ENCODE results near the gene NEMF.
"Not testable (repeated sequence)": the region's sequence is repeated elsewhere in the genome, so short reads cannot be mapped to it uniquely, and the experiment has no call there.

Gene NEMF

DNA sequence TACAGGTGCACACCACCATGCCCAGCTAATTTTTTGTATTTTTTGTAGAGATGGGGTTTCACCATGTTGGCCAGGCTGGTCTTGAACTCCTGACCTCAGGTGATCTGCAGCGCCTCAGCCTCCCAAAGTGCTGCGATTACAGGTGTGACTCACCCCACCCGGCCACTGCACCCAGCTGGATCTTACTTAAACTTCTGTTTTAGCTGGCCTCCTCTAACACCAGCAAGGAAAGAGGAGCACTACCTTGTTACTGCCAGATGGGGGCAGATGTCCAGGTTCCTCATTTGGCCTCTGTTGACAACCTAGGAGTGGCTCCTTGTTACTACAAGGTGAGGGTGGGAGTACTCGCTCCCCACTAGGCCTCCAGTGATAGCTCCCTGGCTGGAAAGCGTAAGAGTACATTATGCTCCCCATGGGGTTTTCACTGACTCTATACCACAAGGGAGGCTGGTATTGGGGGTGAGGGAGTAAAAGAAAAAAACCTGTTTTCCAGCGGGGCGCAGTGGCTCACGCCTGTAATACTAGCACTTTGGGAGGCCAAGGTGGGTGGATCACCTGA is 27.1 kb upstream of the NEMF start:
- no peak for DNase-seq

DNA sequence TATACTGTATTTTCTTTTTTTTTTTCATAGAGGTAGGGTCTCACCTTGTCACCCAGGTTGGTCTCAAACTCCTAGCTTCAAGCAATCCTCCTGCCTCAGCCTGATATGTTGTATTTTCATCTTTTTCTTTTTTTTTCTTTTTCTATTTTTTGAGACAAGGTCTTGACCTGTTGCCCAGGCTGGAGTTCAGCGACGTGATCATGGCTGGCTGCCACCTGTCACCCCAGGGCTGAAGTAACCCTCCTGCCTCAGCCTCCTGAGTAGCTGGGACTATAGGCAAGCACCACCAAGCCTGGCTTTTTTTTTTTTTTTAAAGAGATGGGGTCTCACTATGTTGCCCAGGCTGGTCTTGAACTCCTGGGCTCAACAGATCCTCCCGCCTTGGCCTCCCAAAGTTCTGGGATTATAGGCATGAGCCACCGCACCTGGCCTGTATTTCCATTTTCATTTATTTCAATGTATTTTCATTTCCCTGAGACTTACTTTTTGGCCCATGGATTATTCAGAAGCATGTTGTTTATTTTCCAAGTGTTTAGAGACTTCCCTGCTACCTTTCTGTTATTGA is 24.1 kb upstream of the NEMF start:
- DNase-seq: no peak

DNA sequence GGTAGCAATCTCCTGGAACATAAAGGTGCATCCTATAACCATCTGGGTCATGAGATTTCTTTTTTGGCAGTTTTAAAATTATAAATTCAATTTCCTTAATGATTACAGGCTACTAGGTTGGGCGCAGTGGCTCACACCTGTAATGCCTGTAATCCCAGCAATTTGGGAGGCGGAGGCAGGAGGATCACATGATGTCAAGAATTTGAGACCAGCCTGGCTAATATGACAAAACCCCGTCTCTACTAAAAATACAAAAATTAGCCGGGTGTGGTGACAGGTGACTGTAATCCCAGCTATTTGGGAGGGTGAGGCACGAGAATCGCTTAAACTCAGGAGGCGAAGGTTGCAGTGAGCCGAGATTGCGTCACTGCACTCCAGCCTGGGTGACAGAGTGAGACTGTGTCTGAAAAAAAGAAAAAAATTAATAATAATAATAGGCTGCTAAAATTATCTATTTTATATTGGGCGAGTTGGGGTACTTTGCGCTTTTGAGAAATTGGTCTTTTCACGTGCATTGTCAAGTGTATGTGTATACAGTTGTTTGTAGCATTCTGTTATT is 23.1 kb upstream of the NEMF start:
- DNase-seq: no peak

DNA sequence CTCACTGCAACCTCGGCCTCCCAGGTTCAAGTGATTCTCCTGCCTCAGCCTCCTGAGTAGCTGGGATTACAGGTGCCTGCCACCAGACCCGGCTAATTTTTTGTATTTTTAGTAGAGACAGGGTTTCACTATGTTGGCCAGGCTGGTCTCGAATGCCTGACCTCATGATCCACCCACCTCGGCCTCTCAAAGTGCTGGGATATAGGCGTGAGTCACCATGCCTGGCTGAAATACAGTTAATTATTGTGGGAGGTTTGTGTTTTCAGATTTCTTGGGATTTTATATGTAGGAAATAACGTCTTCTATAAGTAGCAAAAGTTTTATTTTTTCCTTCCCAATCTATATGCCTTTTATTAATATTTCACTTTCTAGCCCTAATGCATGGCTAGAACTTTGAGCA is 21.0 kb upstream of the NEMF start:
- DNase-seq: not testable (repeated sequence)

DNA sequence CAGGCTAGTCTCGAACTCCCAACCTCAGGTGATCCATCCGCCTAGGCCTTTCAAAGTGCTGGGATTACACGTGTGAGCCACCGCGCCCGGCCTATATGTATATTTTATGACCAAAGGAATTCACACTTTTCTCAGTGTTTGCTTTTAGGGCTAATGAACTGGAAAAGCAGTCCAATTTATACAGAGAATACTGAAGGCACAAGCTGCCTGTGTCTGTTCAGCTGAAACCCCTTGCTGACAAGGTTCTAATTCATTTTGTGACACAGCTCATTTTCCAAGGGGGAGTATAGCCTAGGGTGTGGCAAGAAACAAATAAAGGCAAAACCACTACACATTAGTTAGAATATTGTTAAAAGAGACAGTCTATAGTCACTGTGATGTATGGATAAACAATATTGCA is 18.3 kb upstream of the NEMF start:
- DNase-seq: no peak

DNA sequence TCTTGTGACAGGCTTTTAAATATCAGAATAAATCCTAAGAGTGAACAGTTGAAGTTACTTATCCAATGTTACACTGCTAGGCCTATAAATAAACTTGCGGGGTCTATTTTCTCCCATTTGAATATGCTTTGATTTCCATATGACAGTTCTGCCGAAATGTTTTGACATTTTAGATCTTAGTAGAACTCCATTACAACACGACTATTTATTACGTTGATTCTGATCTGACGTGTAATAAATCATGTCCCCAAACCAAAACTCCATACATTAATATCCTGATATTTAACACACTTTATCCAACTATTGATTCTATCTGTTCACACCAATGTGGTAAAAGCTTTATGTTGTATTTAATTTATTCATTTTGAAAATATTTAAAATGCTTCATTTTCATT is 16.1 kb upstream of the NEMF start:
- DNase-seq: no peak

DNA sequence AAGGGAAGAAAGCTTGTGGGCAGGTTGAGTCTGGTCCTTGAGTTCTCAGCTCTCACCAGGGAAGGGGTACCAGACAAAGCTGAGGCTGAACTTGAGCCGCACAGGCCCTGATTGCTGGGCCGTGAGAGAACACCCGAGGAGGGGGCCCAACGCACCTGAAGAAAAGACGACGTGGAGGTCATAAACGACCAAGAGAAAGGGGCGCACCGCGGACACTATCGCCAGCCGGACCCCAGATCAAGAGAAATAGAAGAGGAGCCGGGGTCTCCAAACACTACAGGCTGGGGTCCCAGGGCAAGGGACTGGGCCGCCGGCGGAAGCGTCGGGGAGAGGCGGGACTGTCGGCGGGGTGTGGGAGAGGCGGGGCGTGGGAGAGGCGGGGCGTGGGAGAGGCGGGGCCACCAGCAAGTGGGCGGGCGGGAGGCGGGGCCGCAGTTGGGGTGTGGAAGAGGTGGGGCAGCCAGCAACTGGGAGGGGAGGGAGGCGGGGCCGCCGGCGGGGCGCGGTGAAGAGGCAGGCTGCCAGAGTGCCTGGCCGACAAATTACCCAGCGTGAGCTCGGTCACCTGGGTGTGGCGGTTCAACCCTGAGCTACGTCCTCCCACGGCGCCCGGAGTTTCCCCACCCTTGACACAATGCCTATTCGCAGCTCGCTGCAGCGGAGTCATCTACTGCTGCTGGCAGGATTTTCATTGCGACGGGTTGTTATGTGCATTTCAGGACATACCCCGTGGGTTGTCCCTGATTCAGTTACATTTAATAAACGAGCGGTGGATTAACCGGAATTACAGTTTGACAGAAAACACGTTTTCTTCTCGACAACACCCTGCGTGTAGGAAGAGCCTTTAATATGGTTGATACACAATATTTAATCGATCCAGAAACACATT is 15.5 kb upstream of the NEMF start:
- peak; percentile 98 for DNase-seq

DNA sequence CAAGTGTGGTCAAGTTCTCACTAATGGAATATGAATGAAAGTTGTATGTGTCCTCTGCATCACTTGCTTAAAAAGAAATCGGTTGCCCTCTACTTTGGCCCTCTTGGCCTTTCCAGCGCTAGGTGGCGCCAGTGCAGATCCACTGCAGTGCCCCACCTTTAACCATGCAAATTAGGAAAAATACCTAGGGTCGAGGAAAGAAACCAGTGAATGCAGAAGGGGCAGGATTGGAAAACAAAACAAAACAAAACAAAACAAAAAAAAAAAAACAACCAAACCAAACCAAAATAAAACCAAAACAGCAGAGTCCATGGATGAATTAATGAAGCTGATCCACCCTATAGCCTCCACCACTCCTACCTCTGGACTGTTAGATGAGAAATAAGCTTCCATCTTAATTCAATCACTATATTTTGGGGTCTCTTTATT is 12.9 kb upstream of the NEMF start:
- peak; percentile 79 for DNase-seq

DNA sequence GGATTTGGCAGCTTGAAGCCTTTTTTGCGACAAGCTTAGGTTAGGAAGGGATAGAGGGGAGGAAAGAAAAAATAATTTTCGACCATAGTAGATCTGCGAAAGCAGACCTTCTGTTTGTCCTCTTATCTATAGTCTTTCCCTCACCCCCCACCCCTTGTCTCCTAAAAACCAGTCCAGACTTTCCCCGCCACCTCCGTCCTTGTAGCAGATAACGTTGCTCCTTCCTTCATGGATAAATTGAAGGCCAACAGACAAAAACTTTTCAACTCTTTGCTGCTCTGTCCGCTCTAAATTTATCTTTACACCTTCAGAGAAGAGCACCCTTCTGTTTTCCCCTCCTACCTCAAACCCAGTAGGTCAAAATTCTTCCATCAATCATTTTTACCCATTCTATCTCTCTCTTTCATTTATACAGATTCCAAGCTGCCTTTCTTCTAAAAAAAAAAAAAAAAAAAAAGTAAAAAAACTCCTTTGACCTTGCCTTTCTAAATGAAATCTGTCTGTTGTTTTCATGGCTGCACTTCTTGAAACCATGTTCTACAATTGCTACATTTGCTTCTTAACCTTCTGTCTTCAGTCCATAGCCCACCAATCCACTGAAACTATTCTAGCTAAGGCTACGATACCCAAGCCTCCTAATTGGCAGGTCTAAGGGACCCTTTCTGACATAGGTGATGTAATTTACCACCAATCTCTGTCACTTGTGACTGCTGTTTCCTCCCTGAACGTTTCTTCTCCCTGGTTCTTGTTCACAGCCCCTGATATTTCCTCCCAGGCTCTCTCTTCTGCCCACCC is 11.1 kb upstream of the NEMF start:
- DNase-seq: no peak

DNA sequence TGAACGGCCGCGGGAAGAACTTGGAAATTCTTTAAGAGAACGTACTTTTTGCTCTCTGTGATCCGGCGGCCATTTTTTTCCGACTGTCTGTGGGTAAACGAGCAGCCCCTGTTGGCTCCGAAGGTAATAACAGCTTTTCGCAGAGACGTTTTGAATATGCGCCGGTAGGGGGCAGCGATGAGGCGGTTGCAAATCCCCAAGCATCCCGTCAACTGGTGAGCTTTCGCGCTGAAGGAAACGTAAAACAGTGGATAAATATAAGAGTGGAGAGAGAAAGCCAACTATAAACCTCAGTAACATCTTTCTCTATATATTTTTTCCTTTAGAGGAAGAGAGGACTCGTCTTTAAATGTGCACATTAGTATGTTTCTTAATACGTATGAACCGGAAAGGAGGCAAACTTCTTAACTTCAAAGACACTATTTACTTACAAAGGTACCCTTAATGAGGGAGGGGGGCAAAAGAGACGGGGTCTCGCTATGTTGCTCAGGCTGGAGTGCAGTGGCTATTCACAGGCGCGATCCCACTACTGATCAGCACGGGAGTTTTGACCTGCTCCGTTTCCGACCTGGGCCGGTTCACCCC is 9.6 kb upstream of the NEMF start:
- peak; percentile 94 for DNase-seq

DNA sequence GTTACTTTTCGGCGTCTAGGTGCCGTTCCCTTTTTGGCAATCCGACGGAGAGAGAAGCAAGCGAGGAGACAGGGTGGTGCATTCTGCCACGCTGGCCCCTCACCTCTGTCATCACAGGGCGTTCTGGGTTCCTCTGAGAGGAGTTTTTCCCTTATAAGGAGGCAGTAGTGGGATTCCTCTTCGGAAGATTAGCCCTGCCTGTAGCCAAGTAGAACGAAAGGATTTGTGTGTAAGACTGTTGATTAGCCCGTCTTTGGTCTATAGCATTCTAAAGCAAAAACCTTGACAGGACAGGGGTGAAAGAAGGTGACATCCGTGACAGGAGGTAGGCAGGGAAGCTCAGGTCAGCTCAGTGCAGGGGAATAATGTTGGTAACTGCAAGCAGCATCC is 9.1 kb upstream of the NEMF start:
- peak; percentile 88 for DNase-seq

DNA sequence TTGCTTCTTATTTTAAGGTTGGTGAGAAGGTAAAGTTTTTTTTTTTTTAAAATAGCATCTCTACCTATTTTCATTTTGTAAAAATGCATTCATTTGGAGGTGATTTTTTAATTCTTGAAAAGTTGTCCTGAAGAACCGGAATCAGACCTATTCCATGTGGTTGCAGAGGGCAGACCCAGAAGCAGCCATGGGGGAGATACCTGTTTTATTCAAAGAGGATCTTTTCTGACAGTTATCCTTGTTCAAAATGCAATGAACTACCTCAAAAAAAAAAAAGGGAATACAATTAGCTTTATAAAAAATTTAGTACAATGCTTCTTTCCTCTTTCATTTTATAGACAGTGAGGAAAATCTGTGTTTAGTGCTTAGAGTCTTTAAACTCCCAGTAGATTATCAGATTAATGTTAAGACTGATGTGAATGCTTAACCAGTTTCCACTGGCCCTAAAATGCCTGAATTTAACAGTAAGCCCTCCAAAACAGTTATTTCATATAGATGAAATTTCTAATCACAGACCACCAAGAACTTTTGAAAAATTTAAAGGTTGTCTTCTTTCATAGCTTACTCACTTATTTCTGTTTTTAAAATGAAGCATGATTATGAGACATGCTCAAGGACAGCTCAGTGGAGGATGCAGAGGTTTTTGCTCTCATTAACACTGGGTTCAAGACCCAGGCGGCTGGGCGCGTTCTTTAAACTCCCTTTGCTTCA is 8.6 kb upstream of the NEMF start:
- DNase-seq: no peak

DNA sequence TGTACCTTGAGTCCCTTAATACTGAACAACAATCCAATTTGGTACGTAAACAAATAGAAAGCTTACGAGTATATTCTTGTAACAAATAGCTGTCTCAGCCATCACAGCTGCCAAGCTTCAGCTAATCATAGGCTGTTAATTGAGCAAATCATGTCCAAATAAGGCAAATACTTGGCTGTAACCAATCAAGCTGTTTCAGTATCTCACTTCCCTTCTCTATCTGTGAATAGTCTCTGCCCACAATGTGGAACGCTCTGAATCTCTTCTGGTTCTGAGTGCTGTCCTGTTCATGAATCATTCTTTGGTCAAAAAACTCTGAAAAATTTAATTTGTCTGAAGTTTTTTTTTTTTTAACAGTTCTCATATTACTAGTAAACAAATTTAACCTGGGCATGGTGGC is 5.8 kb upstream of the NEMF start:
- no peak for DNase-seq

DNA sequence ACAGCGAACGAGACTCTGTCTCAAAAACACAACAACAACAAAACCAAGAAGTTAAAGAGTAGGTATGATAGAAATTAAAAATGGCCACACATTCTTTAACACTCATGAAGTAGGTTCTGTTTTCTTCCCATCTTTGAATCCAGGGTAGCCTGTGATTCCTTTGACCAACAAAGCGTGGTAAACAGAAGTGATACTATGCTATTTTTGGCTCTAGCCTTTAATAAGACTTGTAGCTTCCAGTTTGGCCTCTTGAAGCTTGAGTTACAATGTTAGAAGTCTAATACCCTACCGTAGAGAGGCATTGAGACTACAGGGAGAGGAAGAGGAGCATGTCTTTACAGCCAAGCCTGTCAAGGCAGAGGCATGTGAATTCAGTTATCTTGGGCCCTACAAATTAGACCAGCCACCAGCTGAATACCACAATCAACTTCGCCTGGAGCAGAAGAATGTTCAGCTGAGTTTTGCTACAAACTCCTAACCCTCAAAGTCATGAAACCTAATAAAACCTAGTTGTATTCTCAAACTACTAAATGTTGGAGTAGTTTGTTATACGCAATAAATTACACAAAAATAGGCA is 4.9 kb upstream of the NEMF start:
- no peak for DNase-seq

DNA sequence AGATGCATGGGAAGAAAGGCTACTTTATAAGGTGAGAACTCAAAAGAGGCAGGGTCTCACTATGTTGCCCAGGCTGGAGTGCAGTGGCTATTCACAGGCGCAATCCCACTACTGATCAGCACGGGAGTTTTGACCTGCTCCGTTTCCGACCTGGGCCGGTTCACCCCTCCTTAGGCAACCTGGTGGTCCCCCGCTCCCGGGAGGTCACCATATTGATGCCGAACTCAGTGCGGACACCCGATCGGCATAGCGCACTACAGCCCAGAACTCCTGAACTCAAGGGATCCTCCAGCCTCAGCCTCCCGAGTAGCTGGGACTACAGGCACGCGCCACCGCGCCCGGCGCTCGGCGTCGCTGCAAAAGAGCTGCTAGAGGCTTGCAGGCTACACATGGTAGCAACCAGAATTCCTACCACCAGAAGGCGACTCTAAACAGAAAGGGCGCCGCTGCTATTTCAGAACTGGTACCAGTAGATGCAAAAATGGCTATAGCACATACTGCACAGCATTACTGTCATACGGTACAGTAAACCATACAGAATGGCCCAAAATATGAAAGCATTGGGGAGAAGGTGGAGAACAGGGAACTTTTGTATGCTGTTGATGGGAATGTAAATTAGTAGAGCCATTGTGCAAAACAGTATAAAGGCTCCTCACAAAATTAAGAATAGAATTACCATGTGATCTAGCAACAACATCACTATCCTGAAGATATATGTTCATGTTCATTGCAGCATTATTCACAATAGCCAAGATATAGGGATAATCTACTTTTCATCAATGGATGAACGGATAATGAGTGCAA is 1.2 kb upstream of the NEMF start:
- DNase-seq: peak; percentile 64

DNA sequence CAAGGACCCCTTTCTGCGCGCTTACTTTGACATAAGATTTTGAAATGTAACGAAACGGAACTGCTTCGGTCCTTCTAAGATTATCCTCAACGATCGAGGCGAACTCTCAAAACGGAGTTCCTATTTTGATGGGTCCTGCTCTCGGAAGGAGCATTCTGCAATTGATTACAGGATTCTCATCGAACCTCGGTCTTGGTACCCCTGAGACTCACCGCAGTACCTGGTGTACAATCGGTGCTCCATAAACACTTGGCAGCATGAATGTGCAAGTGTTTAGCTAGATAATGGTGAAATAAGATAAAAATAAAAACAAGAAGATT is 530 bp upstream of the NEMF start:
- DNase-seq: no peak

DNA sequence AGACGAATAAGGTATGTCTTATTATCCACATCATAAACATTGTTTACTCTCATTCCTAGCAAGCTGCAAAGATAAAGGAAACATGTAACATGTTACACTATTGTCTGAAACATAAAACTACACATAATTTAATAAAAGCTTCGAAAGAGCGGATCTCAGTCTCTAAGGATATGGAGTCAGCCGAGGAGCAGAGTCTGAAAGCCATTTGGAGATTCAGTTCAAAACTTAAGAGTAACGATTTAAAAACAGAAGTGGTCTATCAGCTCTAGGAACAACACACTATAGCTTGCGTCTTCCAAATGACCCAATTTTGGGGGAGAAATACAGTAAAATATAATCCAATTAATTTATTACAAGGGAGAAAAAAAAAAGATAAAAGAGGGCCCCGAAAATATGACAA is 775 bp downstream of the NEMF start:
- DNase-seq: no peak

DNA sequence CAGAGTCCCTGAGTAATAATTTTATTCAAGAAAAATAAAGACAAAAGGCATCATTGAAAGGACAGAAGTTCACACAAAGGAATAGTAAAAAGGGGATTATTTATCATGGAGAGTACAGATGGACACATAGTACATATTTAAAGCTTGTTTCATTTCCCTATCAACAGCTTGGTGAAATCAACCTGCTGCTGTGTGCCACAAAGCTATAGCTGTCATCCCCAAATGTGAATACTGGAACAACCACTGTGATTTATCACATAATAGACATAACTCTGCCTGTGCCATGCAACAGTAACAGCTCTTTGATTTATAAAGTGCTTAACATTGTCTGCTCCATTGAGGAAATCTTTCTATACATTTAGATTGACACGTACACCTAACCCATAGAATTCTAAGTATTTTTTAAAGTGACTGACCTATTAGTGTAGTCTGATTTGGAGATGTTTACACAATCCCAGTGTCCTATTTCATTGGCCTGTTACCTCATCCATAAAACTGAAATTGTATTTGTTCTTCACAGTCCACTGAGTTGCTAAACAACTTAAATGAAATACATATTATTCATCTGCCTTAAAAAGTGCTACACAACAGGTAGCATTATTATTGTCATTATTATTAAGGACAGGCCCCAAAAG is 3.3 kb downstream of the NEMF start:
- DNase-seq: no peak

DNA sequence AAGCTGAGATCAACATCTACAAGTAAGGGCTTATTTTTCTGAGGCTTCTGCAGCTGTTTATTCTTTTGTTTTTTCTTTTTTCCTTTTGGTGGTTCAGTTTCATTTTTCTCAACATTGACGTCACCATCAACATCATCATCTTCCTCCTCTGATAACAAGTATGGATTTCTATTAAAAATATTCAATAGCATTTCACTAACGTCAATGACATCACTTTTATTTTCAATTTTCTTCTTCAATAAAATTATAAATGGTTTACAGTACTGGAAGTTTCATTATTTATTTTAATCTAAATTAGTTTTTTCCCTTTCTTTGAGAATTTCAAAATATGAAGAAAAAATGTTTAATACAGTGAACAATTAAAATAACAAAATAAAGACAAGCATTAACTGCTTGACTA is 23.9 kb downstream of the NEMF start:
- DNase-seq: no peak

DNA sequence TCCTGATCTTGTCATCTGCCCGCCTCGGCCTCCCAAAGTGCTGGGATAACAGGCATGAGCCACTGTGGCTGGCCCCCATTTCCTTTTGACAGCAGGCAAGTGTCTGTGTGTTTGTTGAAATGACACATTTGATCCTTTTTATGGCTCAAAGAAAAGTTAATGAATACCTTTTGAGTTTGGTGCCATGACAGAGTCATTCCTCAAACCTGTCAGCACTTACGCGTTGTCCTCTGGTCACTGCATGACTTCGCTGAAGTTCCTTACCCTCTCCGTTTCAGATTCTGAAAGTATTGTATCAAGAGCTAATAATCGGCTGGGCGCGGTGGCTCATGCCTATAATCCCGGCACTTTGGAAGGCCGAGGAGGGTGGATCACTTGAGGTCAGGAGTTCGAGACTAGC is 32.4 kb downstream of the NEMF start:
- no peak for DNase-seq

DNA sequence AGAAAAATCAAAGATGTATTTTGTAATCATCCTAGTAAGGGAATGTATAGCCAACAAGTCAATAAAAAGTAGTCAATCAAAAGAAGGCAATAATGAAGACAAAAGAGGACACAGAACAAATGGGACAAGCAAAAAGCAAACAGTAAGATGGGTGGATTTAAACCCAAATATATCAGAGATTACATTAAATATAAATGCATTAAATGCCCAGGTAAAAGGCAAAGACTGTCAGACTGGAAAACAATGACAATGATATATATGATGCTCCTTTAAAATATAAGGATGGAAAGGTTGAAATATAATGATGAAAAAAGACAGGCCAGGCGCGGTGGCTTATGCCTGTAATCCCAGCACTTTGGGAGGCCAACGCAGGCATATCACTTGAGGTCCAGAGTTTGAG is 35.7 kb downstream of the NEMF start:
- DNase-seq: no peak

All from right forelimb (tissue), 1 donor.